Calu3 (cell line): ENCODE measurements around the gene CCSER1. TPM values are rescaled to one million over a fixed set of nuclear protein-coding genes. Genes with fewer than 3 reads are reported as not detected.

Source experiments
- BruUV-seq: library from RNA; stranded (reverse); fragments of 400-500 nt; replicated peaks from 2 replicates; lab custom pipeline; 2021; lab: Mats Ljungman, UMichigan
- CTCF ChIA-PET: fragments of 300-600 bp; sonication (Branson Sonifier 250); formaldehyde crosslinking; loops from one replicate; lab custom pipeline; 2022; ENCODE audit warnings: antibody characterized with exemption; lab: Charles Lee
- DNase-seq: peaks from one replicate; pipeline ENCODE4 v3.0.0; 2022
- H3K27ac Mint-ChIP-seq: one replicate; pipeline ENCODE4 v1.8.0; 2022; ENCODE audit warnings: mixed read lengths; ENCODE audit not compliant: unreplicated experiment
- H3K27me3 Mint-ChIP-seq: one replicate; pipeline ENCODE4 v1.8.0; 2022; ENCODE audit warnings: mixed read lengths; ENCODE audit not compliant: unreplicated experiment
- H3K36me3 Mint-ChIP-seq: one replicate; pipeline ENCODE4 v1.8.0; 2022; ENCODE audit warnings: mild to moderate bottlenecking, moderate library complexity, mixed read lengths; ENCODE audit not compliant: insufficient read depth, unreplicated experiment
- H3K4me1 Mint-ChIP-seq: one replicate; pipeline ENCODE4 v1.8.0; 2022; ENCODE audit warnings: mild to moderate bottlenecking, low read depth, mixed read lengths; ENCODE audit not compliant: unreplicated experiment
- H3K4me3 Mint-ChIP-seq: one replicate; pipeline ENCODE4 v1.8.0; 2022; ENCODE audit warnings: mild to moderate bottlenecking, low read depth, moderate library complexity, mixed read lengths; ENCODE audit not compliant: unreplicated experiment
- H3K9me3 Mint-ChIP-seq: one replicate; pipeline ENCODE4 v1.8.0; 2022; ENCODE audit warnings: low read depth, mixed read lengths; ENCODE audit not compliant: unreplicated experiment
- CTCF ChIP-seq: fragments of 200-600 bp; IDR thresholded peaks from one replicate; pipeline ENCODE4 v1.8.0; 2022; ENCODE audit warnings: antibody characterized with exemption; ENCODE audit not compliant: unreplicated experiment
- intact Hi-C: fragments of 100-400 bp; cut with micrococcal nuclease; formaldehyde crosslinking; loops from one replicate; pipeline ENCODE4 v1.10.0; 2022; ENCODE audit not compliant: unreplicated experiment
- total RNA-seq: library from RNA; stranded (reverse); gene quantifications from 2 replicates; pipeline ENCODE4 v1.2.3, GENCODE V29; 2022

Gene CCSER1
- total RNA-seq, 1 experiment from 2014 or later: 6.2 TPM

- no peak for TF ChIP-seq CTCF
- no TSS peak for BruUV-seq
- Mint-ChIP-seq H3K4me1 (no peaks in the 10 kb centered on the region), H3K9me3 (no peaks in the 10 kb centered on the region), H3K4me3 (no peak overlapping the region), H3K36me3 (no peaks in the 10 kb centered on the region), H3K27ac (no peak overlapping the region), H3K27me3 (no peaks in the 10 kb centered on the region)
- intact Hi-C loops: no loop called here
- DNase-seq: no peak
- CTCF ChIA-PET: no interaction called here
These were observed 516.0 kb downstream of the CCSER1 start for GRCh38 chr4:90643156-90643555.

- H3K9me3 Mint-ChIP-seq: no peaks in the 10 kb centered on the region
- no peak for DNase-seq
- intact Hi-C loops: no loop called here
- H3K4me3 Mint-ChIP-seq: no peak overlapping the region
- CTCF ChIA-PET: no interaction called here
- no peaks in the 10 kb centered on the region for H3K4me1 Mint-ChIP-seq
- no peaks in the 10 kb centered on the region for H3K36me3 Mint-ChIP-seq
- H3K27ac Mint-ChIP-seq: no peak overlapping the region
- H3K27me3 Mint-ChIP-seq: no peaks in the 10 kb centered on the region
- BruUV-seq: no TSS peak
- TF ChIP-seq CTCF: no peak
These were observed 521.1 kb downstream of the CCSER1 start for GRCh38 chr4:90648311-90648710.

GRCh38 chr4:90648791-90649190 lies 521.6 kb downstream of the CCSER1 start:
- Mint-ChIP-seq H3K27ac (no peak overlapping the region), H3K36me3 (no peaks in the 10 kb centered on the region), H3K4me1 (no peaks in the 10 kb centered on the region), H3K4me3 (no peak overlapping the region), H3K27me3 (no peaks in the 10 kb centered on the region), H3K9me3 (no peaks in the 10 kb centered on the region)
- TF ChIP-seq CTCF: no peak
- CTCF ChIA-PET: no interaction called here
- intact Hi-C loops: no loop called here
- BruUV-seq: no TSS peak
- DNase-seq: no peak

- H3K36me3 Mint-ChIP-seq: no peaks in the 10 kb centered on the region
- BruUV-seq: no TSS peak
- intact Hi-C loops: no loop called here
- H3K4me1 Mint-ChIP-seq: no peaks in the 10 kb centered on the region
- DNase-seq: no peak
- no peak overlapping the region for H3K4me3 Mint-ChIP-seq
- no peak overlapping the region for H3K27ac Mint-ChIP-seq
- no peaks in the 10 kb centered on the region for H3K9me3 Mint-ChIP-seq
- no peak for TF ChIP-seq CTCF
- H3K27me3 Mint-ChIP-seq: no peaks in the 10 kb centered on the region
- CTCF ChIA-PET: no interaction called here
These were observed 533.5 kb downstream of the CCSER1 start for GRCh38 chr4:90660672-90661071.
